HG03558 (cell line): ENCODE data around the gene ARL6IP4.

Experiments used
- ATAC-seq: cut with Tn5 transposase; IDR thresholded peaks from one replicate; pipeline ENCODE4 v1.9.1; 2021; ENCODE audit warnings: moderate number of reproducible peaks; ENCODE audit not compliant: unreplicated experiment; ENCODE audit errors: extremely low read depth

The ARL6IP4 gene

DNA sequence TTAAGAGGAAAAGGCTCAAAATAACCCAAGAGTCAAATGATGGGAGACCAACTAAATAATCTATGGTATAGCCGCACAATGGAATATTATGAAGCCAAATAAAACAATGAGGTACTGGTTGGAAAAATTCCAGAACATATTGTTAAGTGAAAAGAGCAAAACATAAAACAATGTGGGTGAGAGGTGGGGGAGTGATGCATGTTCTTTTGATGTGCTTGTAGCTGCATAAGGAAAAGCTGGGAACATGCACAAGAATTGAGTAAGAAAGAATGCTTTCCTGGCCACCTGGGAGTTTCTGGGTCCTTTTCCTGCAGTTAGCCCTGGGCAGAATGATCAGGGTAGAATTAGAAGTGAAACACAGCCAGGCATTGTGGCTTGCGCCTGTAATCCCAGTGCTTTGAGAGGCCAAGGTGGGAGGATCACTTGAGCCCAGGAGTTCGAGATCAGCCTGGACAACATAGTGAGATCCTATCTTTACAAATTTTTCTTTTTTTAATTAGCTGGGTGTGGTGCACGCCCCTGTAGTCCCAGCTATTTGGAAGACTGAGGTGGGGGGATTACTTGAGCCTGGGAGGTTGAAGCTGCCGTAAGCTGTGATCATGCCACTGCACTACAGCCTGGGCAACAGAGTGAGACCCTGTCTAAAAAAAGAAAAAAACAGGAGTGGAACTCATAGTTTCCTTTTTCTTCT is 22.1 kb upstream of the ARL6IP4 start:
- no peak for ATAC-seq

DNA sequence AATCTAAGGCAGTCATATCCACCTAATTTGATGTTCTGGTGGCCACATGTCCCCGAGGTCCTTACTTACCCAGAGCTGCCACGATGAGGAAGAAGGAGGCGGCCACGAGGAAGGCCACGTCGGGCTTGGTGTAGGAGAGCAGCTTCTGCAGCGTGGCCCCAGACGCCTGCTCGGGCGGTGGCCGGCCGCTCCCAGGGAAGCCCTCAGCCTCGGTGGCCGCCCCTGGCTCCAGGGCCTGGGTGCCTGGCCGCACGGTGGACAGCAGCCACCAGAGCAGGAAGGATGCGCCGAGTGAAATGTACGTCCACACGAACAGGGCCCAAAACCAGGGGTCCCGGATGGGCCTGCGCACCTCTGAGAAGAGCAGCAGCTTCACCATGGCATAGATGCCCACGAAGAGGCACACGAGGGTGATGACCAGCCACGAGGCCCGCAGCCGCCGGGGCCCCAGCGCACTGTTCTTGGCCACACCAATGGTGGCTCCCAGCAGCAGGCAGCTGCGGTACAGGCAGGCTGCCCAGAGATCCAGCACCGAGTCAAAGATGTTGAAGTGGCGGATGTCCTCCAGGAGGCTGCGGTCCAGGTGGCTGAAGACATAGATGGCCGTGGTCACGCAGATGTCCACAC is 20.8 kb upstream of the ARL6IP4 start:
- no peak for ATAC-seq

DNA sequence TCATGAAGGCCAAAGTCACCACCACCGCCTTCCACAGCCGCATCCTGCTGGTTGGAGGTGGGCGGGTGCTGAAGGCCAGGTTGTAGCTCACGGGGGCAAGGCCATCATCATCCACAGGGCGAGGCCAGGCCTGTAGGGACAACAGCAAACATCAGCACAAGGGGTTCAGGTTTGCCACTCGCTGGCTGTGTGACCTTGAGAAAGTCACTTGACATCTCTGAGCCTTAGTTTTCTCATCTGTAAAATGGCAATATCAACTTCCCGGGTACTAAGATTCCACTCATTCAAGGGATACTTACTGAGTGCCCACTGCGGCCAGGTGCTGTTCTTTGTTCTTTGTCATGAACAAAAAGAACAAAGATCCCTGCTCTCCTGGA is 20.3 kb upstream of the ARL6IP4 start:
- no peak for ATAC-seq

DNA sequence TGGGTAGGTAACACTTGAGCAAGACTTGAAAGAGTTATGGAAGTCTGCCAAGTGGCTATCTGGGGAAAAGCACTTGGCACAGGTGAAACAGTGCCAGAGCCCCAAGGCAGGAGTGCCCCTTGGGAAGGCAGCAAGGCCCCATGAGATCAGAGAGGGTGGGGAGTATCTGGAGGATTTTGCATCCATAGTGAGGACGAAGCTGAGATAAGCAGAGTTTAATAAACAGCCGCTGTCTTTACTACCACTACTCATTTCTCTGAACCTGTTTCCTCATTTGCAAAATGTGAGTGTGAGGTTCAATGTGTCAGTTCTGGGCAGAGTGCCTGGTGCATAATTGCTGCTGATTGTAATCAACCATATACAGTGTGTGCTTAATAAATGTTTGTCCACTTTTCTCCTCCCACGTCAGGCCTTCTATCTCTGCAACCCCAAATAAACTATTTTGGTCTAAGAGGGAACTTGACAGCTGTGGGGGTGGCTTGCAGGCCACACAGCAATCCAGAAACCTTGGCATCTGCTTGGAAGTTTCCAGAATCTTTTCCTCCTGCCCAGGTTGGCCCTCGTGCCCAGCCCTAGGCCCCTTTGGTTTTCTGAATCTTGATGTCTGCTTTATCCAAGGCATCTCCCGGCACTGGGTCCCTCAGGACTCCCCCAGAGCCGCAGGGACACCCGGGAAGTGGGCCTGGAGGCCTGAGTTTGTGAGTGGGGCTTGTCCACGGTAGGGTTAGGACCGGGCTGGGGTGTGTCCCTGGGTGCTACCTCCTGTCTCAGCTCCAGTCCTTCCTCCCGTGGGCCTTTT is 18.8 kb upstream of the ARL6IP4 start:
- no peak for ATAC-seq

DNA sequence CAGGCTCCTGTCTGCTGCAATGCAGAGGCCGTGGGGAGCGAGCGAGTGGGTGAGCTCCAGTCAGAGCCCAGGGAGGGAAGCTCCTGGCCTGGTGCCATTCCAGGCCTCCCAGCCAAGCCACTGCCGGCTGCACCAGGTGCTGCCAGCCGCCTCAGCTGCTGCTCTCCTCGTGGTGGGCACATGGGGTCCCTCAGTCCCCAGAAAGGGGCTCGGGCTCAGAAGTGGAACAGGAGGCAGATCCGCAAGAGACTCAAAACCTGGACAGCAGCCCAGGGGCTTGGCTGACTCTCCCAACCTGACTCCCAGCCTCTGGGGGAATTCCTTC is 16.6 kb upstream of the ARL6IP4 start:
- ATAC-seq: no peak

DNA sequence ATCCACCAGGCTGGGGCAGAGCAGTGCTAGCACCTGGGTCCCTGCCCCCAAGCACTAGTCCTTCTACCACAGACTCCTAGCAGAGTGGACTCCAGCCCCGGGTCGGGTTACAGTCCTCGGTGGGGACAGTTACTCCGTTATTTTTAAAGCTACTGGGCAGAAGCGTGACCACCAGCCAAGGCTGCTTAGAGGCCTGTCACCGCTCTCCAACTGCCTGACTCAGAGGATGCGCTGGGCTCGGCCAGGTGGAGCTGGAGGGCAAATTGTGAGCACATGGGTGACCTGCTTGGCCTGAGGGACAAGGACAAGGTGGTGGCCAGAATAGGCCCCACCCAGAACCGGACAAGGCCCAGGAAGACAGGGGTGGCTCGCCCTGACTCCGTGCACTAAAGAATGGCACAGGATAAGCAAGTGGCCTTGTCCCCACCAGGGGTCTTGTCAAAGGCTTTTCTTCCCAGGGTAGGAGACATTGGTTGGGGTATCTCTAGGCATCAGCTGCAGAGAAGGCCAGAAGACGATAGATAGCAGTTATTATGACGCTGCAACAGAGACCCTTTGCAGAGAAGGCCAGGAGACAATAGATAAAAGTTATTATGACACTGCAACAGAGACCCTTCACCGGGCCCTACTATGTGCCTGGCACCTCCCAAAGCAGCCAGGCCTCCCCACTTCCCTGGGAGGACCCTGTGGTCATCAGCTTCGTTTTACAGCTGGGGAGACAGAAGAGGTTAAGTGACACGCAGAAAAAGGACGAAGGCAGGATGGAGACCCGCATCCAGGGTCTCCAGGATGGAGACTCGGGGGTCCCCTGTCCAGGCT is 15.8 kb upstream of the ARL6IP4 start:
- ATAC-seq: no peak

DNA sequence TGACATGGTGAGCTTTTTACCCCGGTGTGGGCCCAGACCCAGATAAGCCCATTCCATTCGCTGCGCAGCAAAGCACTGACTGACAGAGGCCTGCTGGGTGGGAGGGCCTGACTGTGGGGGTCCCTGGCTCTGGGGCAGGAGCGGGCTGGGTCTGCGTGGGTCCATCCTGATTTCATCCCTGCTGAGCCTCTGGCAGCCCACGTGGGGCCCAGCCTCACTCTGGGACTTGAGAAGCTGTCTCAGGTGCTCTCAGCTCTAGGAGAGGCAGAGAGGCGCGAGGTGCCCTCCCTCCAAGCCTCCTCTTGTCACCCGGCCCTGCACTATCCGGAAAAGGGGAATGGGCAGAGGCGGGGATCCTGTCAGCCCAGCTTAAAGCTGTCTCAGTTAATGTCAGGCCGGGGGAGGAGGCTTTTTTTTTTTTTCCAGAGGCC is 15.1 kb upstream of the ARL6IP4 start:
- ATAC-seq: no peak

DNA sequence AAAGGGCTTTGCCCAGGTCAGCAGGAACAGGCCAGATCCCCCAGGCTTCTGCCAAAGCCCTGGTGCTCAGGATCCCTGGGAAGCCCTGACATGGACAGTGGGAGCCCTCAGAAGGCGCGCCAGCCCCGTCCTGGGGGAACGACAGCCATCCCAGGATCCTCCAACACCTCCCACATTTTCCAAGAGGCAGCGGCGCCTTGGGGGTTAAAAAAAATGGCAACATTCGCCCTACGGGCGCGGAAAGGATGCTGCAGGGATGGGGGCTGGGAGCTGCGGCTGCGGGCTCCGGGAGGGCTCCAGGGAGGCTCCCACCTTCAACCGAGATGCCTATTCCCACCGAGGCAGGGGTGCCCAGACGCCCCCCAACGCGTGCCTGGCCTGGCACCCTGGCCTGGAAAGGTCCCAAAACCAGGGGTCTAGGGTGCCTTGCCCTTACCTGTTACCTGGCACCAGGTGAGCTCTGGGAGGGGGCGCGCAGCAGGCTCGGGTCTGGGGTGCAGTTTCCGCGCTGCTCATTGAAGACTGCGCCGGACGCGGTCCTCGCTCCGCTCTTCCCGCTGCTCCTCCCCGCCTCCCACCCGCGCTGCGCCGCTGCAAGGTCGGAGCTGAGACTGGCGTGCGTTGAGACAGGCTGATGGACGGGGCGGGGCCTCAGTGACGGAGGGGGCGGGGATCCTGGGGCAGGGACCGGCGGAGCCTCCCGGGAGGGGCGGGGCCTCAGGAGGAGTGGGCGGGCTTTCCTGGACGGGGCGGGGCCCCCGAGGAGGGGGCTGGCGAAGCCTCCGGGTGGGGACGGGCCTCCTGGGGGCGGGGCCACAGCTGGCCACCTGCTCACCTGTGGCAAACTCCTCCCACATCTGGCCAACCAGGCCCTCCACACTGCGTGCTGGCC is 14.4 kb upstream of the ARL6IP4 start, which contains the start of gene ABCB9:
TSS of gene ABCB9 (minus strand) at position 613 of the 892 bp plus-strand sequence. CDS start 6,228 bp downstream, outside the sequence.
- no peak for ATAC-seq

DNA sequence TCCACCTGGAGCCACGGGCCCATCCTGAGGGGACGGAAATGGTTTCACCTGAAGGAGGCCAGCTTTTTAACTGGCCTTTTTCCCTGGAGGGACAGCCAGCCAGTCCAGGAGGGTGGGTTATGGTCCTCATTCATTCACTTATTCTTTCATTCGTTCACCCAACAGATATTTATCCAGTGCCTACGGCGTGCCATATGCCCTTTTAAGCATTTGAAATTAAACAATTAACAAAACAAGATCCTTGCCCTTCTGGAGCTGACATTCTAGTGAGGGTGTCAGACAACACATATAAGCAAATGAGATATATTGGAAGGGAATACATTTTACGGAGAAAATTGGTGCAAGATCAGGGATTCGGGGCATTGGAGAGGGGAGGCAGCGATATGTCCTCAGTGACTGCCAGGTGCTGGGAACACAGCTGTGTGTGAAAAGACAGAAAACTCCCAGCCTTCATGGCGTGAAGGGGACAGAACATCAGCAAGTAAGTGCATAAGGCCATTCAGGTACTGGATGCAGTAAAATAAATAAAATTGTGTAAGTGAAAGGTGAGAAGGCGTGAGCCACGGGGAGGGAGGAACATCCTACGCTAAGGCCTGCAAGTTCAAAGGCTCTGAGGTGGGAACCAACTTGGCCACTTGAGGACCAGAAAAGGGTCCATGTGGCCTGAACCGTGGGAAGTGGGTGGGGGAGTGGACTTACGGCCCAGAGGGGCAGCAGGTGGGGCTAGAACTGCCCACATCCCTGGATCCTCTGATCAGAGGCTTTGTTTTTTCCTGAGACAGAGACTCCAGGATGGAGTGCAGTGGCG is 13.5 kb upstream of the ARL6IP4 start:
- no peak for ATAC-seq

DNA sequence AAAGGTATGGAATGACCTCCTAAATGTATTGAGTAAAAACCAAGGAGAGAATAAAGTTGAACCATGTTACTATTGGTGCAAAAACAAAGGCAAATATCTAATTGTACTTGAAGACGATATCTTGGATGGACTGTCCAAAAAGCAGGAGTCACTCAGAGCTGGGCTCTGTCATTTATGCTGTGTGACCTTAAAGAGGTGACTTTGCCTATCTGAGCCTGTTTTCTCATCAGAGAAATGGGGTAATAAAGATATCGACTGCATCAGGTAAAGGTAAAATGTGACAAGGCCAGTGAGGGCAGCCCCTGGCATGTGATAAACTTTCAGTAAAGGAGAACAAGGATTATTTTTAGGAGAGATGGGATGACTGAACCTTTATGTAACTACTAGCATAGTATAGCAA is 12.4 kb upstream of the ARL6IP4 start:
- no peak for ATAC-seq

DNA sequence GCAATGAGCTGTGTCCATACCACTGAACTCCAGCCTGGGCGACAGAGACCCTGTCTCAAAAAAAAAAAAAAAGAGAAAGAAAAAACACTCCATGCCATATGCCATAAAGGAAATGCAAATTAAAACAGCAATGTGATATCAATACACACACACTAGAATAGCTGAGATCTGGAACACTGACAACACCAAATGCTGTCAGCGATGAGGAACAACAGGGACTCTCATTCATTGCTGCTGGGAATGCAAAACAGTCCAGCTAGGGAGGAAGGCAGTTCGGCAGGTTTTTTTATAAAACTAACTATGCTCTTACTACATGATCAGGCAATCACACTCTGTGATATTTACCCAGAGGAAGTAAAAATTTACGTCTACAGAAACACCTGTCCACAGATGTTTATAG is 10.8 kb upstream of the ARL6IP4 start:
- ATAC-seq: no peak

DNA sequence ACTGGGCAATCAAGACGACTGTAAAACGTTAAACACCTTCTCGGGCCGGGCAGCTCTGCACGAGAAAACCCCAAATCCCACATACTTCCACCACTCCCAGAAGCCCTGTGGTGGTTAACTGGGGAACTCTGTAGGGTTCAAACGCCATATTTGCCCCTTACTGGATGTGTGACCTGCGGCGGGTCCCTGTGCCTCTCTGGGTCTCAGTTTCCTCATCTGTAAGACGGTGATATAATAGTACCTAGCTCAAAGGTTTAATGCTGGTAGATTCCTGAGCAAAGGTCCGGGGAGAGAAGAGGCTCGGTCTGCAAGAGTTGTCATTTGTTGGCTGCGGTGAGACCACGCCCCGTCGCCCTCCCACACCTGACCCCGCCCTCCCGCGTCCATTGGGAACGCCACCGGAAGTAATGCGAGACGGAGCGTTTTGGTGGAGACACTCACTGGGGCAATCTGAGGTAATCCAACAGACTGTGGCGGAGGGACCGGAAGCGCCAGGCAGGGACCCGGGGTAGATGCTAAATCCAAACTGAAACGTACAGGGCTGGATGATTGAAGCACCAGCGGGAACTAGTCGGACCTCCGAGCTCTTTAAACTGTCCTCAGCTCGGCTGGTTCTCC is 6.1 kb upstream of the ARL6IP4 start:
- peak; percentile 47 for ATAC-seq

DNA sequence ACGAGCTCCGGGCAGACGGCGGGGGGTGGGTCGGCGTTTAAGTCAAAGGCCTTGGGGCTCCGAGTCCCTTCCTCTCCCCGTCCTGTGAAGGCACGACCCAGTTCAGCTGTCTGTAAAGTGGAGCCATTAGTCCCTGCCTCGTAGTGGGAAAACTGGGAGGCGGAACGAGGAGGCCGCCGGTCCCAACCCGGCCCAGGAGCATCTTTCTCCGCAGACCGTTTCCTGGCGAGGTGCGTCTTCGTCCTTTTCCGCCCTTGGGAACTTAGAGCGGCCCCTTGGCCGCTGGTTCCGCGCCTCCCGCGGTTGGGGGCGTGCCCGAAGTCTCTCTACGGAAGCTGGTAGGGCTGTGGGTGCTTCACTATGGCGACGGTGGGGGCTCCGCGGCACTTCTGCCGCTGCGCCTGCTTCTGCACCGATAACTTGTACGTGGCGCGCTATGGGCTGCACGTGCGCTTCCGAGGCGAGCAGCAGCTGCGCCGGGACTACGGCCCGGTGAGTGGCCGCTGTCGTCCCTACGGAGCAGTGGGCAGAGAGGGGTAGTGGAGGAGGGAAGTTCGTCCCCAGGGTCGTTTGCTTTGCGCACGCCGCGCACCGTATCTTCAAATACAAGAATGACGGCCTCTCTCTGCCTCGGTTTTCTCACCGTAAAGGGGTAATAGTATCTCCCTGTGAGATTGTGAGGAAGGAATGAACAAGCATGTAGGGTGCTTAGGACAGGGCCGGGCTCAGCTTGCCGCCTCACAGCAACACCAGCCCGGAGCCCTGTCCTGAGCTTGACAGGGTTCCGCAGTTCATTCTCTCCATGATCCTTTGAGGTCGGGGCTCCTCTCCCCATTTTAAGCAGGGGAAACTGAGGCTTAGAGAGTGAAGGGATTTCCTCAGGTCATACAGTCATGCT is 5.3 kb upstream of the ARL6IP4 start, which contains the start of gene OGFOD2:
TSS of gene OGFOD2 (plus strand) at position 353 of the 898 bp plus-strand sequence. CDS start at position 361, 8 bp downstream.
- ATAC-seq: peak; percentile 44

DNA sequence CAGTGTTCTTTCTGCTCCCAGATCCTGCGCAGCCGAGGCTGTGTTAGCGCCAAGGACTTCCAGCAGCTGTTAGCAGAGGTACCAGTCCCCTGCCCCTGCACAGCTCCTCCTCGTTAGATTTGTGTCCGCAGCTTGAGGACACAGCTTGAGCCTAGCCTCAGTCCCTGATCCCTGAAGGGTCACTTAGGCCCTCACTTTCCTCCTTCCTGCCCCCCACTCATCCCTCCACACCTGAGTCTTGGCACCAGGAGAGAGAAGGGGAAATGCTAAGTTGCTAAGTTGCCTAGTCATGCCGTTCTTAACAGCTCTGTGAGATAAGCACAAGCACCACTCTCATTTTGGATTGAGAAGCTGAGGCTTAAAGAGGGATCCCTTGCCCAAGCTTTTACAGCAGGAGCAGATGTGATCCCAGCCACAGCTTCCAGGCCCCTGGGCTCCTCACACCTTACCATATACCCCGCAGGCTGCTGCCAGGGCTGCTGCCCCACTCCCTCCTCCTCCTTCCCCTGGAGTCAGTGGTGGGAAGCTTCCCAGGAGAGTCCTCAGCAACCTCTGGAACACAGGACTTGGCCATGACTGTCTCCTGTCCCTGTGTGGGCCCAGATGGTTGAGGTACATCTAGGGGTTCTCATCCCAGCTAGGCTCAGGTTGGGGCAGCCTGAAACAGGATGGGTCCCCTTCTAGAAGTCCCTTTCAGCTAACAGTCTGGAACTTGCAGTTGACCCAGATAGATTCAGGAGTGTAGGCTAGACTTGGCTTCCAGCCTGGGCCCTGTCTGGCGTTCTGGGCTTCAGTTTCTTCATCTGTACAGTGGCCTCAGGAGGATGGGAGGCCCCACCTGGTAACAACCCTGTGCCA is 4.5 kb upstream of the ARL6IP4 start:
- no peak for ATAC-seq

DNA sequence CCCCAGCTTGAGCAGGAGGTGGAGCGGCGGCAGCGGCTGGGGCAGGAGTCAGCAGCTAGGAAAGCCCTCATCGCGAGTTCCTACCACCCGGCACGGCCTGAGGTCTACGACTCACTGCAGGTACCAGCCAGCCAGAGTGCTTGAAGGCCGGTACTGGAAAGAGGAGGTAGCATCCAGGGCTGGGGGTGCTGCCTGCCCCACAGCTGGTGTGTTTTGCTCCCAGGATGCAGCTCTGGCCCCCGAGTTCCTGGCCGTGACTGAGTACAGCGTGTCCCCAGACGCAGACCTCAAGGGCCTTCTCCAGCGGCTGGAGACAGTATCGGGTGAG is 3.9 kb upstream of the ARL6IP4 start:
- no peak for ATAC-seq

DNA sequence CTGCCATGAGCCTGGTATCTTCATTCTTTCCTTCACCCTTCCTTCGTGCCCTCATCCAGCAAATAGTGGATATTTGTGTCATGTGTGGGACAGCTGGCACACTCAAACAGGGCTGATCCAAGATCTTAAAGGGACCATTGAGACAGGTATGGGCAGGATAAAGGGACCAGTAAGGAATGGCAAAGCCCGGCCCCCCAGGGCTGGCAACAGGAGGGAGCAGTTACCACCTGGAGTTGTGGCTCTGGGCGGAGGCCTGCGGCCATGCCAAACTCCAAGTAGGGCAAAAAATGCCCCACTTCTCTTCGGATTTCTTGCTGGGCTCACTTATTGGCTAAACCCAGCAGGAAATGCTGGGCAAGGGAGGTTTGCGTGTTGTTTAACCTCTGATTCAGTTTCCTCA is 3.3 kb upstream of the ARL6IP4 start:
- ATAC-seq: no peak
